HG03045 (cell line): ENCODE measurements around the gene ABHD2.

Experiments
- ATAC-seq: cut with Tn5 transposase; IDR thresholded peaks from one replicate; pipeline ENCODE4 v1.9.1; 2021; ENCODE audit warnings: mild to moderate bottlenecking, moderate library complexity; ENCODE audit not compliant: unreplicated experiment

The ABHD2 gene

GRCh38 chr15:89161666-89162065 lies 73.4 kb downstream of the ABHD2 start:
- ATAC-seq: no peak

GRCh38 chr15:89163271-89164055 lies 75.2 kb downstream of the ABHD2 start:
- ATAC-seq: no peak

DNA sequence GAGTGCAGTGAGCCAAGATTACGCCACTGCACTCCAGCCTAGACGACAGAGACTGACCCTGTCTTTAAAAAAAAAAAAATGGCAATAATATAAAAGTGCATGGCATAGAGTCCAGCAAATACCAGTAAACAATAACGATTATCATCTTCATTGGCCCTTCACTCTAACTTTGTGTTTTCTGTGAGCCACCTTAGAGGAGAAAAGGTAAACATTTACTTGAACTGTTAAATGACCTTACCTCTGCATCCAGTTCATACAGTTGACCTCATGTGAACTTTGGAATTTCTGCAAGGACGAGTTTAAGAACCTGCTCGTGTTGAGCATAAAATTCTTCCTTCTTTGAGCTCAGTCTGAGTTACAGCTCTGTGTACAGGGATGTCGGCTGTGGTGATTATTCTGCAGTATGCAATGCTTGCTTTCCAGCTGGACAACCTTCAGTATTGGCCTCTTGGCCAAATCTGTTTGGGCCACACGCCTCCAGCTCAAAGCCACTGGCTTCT lies 76.5 kb downstream of the ABHD2 start:
- ATAC-seq: no peak

GRCh38 chr15:89165677-89166076 lies 77.4 kb downstream of the ABHD2 start:
- no peak for ATAC-seq

DNA sequence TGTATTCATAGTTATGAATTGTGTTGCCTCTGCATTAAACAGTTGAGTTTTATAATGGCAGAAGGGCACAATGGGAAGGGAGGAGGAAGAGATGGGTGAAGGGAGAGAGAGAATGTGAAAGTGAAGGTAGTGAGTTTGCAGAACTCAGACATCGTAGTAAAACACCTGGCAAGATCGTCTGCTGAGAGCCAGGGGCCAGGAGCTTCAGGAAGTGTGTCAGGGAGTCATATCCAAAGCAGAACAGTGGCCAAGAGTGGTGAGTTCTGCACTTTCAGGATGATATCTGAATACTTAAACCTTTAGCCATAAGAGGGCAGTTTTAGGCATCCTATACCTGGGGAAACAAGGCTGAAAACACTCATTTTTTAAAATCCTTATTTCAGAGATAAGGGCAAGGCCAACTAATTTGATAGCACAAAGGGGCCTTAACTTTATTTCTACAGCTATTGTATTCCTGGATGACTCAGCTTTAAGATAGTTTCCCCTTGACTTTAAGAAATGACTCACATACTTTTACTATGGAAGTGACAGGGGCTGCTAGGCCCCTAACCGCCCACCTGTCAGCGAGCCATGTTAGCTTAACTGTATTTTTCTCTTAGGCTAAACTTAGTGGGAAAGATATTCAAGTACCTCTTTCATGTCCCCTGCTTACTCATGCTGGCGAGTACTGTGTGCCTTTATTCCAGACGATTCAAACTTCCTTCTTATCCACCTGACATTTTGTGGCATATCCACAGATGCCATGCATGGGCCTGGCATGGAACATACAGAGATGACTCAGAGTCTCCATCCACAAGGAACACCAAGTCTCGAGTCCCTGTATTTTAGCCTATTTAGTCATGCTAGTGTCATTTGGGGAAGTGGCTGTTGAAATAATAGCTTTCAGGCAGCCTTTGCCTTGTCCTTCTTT lies 79.3 kb downstream of the ABHD2 start:
- peak; percentile 78 for ATAC-seq

DNA sequence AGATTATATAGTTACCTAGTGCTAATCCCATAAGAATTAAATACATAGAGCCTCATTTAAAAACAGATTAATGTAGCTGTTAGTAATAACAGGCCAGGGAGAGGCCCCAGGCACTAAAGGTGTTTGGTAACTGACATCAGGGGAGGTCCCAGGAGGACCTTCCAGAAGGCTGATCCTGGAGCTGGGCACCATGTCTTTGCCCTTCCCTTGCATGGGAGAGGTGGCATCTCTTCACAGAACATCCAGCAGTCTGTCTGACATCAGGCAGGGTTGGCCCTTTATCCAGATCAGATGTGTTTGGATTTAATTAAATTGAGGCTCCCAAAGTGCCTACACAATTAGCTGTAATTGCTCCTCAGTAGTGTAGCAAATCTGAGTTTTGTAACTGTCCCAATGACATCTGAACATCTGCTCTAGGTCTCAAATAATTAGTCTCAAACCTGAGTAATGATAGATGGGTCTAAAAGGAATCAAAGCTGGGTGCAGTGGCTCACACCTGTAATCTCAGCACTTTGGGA lies 80.1 kb downstream of the ABHD2 start:
- ATAC-seq: no peak

- ATAC-seq: no peak
Observed at GRCh38 chr15:89170364-89170763, 82.1 kb downstream of the ABHD2 start.

DNA sequence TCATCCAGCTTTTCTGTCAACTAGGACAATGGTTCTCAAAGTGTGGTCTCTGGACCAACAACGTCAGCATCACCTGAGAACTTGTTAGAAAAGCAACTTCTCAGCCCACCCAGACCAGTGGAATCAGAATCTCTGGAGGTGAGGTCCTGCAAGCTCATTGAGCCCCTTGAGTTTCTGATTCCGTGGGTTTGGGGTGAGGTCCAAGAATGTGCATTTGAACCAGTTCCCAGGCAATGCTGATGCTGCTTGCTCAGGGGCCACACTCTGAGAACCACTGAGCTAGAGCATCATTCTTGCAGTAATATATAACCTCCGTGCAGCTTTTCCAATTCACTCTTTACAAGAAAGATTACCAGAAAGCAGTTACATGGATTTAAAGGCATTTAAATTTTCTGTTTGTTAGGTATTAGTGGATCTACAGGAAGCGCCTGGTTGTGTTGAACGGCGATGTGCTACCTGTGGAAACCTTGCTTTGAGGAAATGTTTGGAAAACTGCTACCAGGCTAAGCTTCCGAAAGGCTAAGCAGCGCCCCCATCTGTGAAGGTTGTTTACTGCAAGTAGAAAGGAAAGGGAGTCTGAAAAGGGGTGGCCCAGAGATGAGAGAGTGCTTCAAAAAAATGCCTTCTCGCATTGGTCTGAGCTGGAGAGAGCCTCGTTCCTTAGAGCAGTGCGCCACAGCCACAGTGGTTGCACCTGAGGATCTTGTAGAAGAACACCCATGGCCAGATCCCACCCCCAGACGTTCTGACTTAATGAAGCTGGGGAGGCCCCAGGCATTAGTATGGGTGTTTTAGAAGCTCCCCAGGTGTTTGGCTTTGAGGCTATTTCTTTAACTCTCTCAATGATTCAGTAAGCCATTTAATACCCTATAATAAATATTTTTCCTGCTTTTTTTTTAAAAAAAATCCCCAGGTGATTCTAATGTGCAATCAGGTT lies 83.1 kb downstream of the ABHD2 start:
- ATAC-seq: no peak

DNA sequence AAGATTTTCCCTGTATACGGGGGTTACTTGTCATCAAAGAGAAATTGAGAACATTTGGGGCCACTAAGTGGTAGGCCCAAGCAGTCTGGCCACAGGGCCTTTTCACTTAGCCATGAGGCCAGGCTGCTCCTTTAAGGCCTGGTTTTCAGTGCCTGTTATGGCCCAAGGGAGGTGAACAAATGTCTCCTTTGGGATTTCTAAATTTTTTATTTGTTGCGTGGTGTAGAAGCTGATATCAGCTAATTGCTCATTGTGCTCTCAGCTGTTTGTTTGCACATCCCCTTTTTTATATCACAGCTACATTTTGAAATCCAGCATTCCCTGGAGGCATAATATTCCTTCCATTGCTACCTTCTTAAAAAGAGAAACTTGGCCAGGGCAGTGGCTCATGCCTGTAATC lies 84.7 kb downstream of the ABHD2 start:
- no peak for ATAC-seq

- no peak for ATAC-seq
Observed at GRCh38 chr15:89174476-89174875, 86.2 kb downstream of the ABHD2 start.

GRCh38 chr15:89175617-89176191 lies 87.4 kb downstream of the ABHD2 start:
- ATAC-seq: no peak

- ATAC-seq: no peak
Observed at GRCh38 chr15:89177116-89177515, 88.9 kb downstream of the ABHD2 start.

DNA sequence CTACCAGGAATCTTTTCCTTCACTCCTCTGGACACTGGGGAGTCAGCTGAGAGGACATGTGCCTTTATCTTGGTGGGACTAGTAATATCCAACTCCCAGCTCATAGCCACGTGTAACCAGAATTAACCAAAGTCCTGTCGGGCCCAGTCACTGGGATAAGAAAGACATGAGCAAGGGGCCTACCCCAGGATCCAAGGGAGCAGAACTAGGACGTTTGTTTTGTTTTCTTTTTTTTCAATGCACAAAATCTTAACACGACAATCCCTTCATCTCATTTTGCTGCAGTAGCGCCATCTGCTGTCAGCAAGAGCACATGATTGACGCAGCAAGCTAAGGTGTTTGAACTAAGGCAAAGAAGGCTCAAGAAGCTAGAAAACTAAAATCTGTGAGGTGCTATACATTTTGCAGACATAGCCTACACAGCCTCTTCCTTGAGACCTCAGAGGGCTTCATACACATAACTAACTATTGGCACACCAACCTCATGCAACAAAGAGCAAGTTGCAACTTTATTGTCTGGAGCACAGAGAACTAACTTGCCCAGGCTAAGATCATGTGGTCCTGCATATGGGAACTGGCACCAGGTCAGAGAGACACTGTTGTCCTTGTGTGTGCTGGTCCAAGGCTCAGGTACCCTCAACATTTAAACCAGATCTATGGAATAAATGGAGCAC lies 89.5 kb downstream of the ABHD2 start:
- ATAC-seq: no peak

GRCh38 chr15:89178307-89178977 lies 90.2 kb downstream of the ABHD2 start:
- ATAC-seq: no peak

DNA sequence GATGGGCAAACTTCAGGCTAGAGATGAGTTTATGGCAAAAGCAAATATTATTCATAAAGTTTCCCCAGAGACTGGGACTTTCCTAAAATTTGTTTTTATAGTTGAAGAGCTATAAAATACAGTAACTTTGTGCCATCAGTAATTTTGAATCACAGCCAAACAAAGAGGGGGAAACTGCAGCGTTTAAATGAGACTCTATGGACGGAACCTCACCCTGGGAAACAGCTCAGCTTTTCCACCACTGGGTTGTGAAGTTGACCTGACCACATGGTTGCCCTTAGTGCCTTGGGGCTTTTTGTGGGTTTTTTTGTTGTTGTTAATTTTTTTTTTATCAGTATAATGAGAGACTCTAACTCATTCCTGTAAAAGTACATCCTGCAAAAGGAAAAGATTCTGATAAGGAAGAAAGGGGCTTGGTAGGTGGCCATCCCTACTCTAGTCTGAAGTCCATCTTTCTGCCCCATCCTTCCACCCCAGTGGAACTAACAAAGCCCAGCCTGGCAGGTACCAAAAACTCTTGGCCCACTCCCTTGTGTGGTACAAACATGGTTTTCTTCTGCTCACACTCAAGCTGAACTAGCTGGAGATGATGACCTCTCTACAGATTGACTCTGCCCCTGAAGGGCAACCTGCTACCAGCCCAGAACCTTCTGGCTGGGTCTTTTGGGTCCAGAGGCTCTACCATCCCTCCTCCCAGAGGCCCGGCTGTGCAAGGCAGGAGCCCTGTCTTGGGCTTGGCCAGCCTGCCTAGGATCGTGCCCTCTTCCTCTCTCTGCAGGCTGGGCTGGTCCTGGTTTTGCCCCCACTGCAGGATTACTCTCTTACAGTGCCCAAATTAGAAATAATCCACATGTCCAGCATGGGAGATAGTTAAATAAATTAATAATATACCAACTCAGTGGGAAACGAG lies 92.0 kb downstream of the ABHD2 start:
- ATAC-seq: no peak

- no peak for ATAC-seq
Observed at GRCh38 chr15:89184357-89184756, 96.1 kb downstream of the ABHD2 start.

DNA sequence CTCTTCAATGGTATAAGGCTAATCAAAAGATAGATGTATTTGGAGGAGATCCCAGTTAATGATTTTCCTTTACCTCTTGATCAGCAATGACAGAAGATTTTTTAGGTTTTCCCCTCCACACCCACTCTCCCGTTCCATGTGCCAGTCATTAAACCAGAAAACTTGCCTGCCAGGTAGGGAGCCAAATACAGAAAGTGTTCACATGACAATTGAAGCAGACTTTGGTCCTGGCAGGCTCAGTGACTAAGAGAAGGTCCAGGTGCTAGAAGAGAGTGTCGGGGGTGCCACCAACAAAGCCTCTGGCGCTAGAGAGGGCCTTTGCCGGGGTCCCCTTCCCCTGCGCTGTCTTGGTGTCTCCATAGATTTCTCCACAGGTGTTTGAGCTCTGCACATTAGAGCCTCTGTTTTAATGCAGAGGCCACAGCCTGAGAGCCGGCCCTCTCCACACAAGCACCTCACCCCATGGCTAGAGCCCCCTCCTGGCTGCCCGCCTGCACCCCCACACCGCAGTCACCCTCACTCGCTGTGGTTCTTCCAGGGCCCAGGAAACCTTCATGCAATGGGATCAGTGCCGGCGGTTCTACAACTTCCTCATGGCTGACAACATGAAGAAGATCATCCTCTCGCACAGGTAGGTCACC lies 96.8 kb downstream of the ABHD2 start:
- ATAC-seq: no peak

GRCh38 chr15:89186803-89187202 lies 98.5 kb downstream of the ABHD2 start:
- ATAC-seq: no peak
